Suprapubic skin (tissue), 4 donors: ENCODE data around the gene VEGFC.

Source experiments
- CTCF ChIP-seq, 2 donors: fragments of 200-600 bp in 1 of 2; fragments of 450-650 bp in 1 of 2; sonication (generic) in 1 of 2; IDR thresholded peaks; one replicate each; pipeline ENCODE4 v1.5.1; 2016 to 2019; ENCODE audit warnings: antibody characterized with exemption in 2 of 2, mild to moderate bottlenecking in 1 of 2, moderate library complexity in 1 of 2
- EP300 ChIP-seq: sonication (generic); formaldehyde crosslinking; IDR thresholded peaks from one replicate; pipeline ENCODE4 v1.6.1; 2017; ENCODE audit warnings: antibody characterized with exemption
- POLR2AphosphoS5 ChIP-seq, 3 donors: sonication (generic); formaldehyde crosslinking; IDR thresholded peaks; one replicate each; pipeline ENCODE4 v1.6.1; 2017; ENCODE audit warnings: antibody characterized with exemption in 3 of 3

- TF ChIP-seq POLR2AphosphoS5 (IDR thresholded peaks at IDR 0.05): no peak
- TF ChIP-seq CTCF (IDR thresholded peaks at IDR 0.05): no peak
- no peak for TF ChIP-seq EP300
Observed at GRCh38 chr4:176824645-176825366, 32.1 kb upstream of the VEGFC start.
